ENCODE results near the gene CRTC1. TPM values are rescaled to one million over a fixed set of nuclear protein-coding genes. Genes with fewer than 3 reads are reported as not detected.

Gene CRTC1
- polyA plus RNA-seq, 12 donors, result 9.8 to 29.3 (median 11.7) TPM; not detected in 1

- no peak for DNase-seq
These were observed 97.6 kb downstream of the CRTC1 start for GRCh38 chr19:18781047-18781600.

- DNase-seq, result no peak
These were observed 98.5 kb downstream of the CRTC1 start for GRCh38 chr19:18781885-18782527.

GRCh38 chr19:18782559-18783225 lies 99.2 kb downstream of the CRTC1 start:
- DNase-seq, result no peak

GRCh38 chr19:18783958-18784785 lies 100.7 kb downstream of the CRTC1 start:
- DNase-seq, result no peak

- no peak for DNase-seq
These were observed 101.3 kb downstream of the CRTC1 start for GRCh38 chr19:18784786-18785120.

GRCh38 chr19:18785179-18786124 lies 102.0 kb downstream of the CRTC1 start:
- peak; percentile 66 for DNase-seq

GRCh38 chr19:18788529-18789421 lies 105.3 kb downstream of the CRTC1 start:
- DNase-seq, result no peak

GRCh38 chr19:18789422-18789869 lies 106.0 kb downstream of the CRTC1 start:
- no peak for DNase-seq

GRCh38 chr19:18789883-18790565 lies 106.5 kb downstream of the CRTC1 start:
- DNase-seq, result no peak

- DNase-seq, result no peak
These were observed 107.3 kb downstream of the CRTC1 start, which contains the start of gene COMP for GRCh38 chr19:18790566-18791314. Gene COMP, minus strand, starts transcription at chr19:18791305. Its CDS starts 36 bp downstream, at chr19:18791269.

GRCh38 chr19:18791315-18791678 lies 107.8 kb downstream of the CRTC1 start:
- DNase-seq, result no peak

GRCh38 chr19:18792661-18793060 lies 109.2 kb downstream of the CRTC1 start:
- DNase-seq, result no peak

GRCh38 chr19:18793144-18794028 lies 109.9 kb downstream of the CRTC1 start:
- no peak for DNase-seq

- DNase-seq, result no peak
These were observed 110.5 kb downstream of the CRTC1 start for GRCh38 chr19:18794029-18794313.

- DNase-seq, result no peak
These were observed 111.2 kb downstream of the CRTC1 start for GRCh38 chr19:18794692-18795091.

GRCh38 chr19:18795540-18795939 lies 112.1 kb downstream of the CRTC1 start:
- peak; percentile 51 for DNase-seq

- DNase-seq, result no peak
These were observed 112.8 kb downstream of the CRTC1 start for GRCh38 chr19:18796239-18796638.

Data from muscle of arm (tissue), 12 donors.